ENCODE results near the gene CACNA1C.

DNA sequence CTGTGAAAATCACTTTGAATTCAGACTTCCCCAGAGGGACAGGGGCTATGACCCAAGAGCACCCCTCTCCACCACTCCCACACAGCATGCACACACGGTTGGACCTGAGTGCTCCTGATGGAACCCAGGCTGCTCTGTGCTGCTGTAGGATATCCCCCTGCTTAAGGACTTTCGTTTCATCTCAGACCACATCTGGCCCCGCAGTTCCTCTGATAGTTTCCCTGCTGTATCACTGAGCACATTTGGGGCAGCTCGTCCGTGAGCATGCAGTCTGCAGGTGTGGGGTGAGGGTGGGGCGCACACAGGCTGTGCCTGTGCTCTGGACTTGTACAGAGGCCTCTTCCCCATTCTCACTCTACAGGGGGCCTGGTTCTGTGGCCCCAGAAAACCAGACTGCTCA lies 396.8 kb downstream of the CACNA1C start:
- TF ChIP-seq, protein P1, sequence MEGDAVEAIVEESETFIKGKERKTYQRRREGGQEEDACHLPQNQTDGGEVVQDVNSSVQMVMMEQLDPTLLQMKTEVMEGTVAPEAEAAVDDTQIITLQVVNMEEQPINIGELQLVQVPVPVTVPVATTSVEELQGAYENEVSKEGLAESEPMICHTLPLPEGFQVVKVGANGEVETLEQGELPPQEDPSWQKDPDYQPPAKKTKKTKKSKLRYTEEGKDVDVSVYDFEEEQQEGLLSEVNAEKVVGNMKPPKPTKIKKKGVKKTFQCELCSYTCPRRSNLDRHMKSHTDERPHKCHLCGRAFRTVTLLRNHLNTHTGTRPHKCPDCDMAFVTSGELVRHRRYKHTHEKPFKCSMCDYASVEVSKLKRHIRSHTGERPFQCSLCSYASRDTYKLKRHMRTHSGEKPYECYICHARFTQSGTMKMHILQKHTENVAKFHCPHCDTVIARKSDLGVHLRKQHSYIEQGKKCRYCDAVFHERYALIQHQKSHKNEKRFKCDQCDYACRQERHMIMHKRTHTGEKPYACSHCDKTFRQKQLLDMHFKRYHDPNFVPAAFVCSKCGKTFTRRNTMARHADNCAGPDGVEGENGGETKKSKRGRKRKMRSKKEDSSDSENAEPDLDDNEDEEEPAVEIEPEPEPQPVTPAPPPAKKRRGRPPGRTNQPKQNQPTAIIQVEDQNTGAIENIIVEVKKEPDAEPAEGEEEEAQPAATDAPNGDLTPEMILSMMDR (IDR thresholded peaks at IDR 0.05; ENCODE audit: low read depth, low read length, poor library complexity, severe bottlenecking), result no peak
- no peak for TF ChIP-seq EZH2phosphoT487 (IDR thresholded peaks at IDR 0.05; ENCODE audit: borderline replicate concordance, low read length)

Data from DOHH2 (cell line).